Activated T-helper 2 cell treated with anti-CD3 and anti-CD28 coated beads, Interferon-gamma antibody, Interleukin-2, Interleukin-4, amounts not matched to agents 10 μg/mL and 5 μg/mL and 100 μg/mL, durations not matched to agents 14 hours and 24 hours and 36 hours (primary cell): ENCODE results near the gene KRTAP10-3. TPM values are rescaled to one million over a fixed set of nuclear protein-coding genes. Genes with fewer than 3 reads are reported as not detected.
"Not testable (repeated sequence)": the region's sequence is repeated elsewhere in the genome, so short reads cannot be mapped to it uniquely, and the experiment has no call there.

Experiments used
- DNase-seq: peaks from one replicate; pipeline ENCODE4 v3.0.0; 2021; ENCODE audit warnings: low spot score
- H3K27ac Mint-ChIP-seq: one replicate; pipeline ENCODE4 v1.8.0; 2021; ENCODE audit warnings: mixed read lengths
- H3K27me3 Mint-ChIP-seq: one replicate; pipeline ENCODE4 v1.8.0; 2021; ENCODE audit warnings: low read depth, mixed read lengths
- H3K36me3 Mint-ChIP-seq: one replicate; pipeline ENCODE4 v1.8.0; 2021; ENCODE audit warnings: low read depth, mixed read lengths
- H3K4me1 Mint-ChIP-seq: one replicate; pipeline ENCODE4 v1.8.0; 2021; ENCODE audit warnings: low read depth, mixed read lengths
- H3K4me3 Mint-ChIP-seq: one replicate; pipeline ENCODE4 v1.8.0; 2021; ENCODE audit warnings: low read depth, mild to moderate bottlenecking, moderate library complexity, mixed read lengths
- H3K9me3 Mint-ChIP-seq: one replicate; pipeline ENCODE4 v1.8.0; 2021; ENCODE audit warnings: mixed read lengths
- intact Hi-C: fragments of 100-400 bp; cut with micrococcal nuclease; formaldehyde crosslinking; loops from one replicate; pipeline ENCODE4 v1.15.1; 2023
- total RNA-seq: library from RNA; stranded (reverse); gene quantifications from 2 replicates; pipeline ENCODE4 v1.2.3, GENCODE V29; 2022

Gene KRTAP10-3
- total RNA-seq, 1 donor from 2014 or later: not detected

DNA sequence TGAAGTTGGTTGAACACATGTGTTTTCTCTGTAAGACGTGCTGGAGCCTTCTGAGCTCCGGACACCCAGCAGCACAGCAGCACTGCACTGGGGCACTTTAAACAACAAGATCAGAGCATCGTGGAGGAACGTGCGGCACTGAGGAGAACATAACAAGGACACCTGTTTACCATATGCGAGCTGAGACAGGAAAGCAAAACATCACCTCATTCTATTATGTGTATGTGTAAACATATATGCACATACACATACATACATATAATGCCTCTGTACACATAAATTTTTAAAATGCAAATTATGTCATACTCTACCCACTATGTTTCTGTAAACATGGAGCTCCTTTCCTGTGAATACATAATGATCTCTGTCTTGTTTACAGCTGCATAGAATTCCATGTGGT lies 36.9 kb upstream of the KRTAP10-3 start:
- peaks cover 2% of the 10 kb centered on the region for H3K27me3 Mint-ChIP-seq
- H3K36me3 Mint-ChIP-seq: no peaks in the 10 kb centered on the region
- no peak overlapping the region for H3K27ac Mint-ChIP-seq
- no peaks in the 10 kb centered on the region for H3K4me1 Mint-ChIP-seq
- DNase-seq: no peak
- no peak overlapping the region for H3K4me3 Mint-ChIP-seq
- no peaks in the 10 kb centered on the region for H3K9me3 Mint-ChIP-seq
- intact Hi-C loops: no loop called here

DNA sequence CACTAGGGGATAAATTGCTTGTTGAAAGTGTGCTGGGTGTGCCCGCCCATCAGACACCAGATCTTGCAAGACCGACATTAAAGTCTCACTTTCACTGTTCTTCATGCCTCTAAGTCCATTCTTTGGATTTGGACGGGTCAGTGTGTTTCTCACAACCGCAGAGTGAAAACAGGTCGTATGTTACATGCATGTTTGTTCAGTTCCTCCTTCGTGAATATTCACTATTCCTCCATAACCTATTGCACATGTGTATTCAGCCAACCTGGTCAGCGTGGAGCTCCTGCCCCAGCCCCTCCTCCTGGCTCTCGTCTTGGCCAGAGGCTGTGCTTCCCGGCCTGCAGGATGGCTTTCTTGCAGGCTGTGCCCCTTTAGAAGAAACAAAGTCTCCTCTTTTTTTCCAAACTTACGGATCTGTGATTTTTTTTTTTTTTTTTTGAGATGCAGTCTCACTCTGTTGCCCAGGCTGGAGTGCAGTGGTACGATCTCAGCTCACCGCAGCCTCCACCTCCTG lies 35.9 kb upstream of the KRTAP10-3 start:
- intact Hi-C loops: no loop called here
- peaks cover 2% of the 10 kb centered on the region for H3K27me3 Mint-ChIP-seq
- H3K4me3 Mint-ChIP-seq: no peak overlapping the region
- H3K9me3 Mint-ChIP-seq: no peaks in the 10 kb centered on the region
- no peaks in the 10 kb centered on the region for H3K36me3 Mint-ChIP-seq
- H3K4me1 Mint-ChIP-seq: no peaks in the 10 kb centered on the region
- no peak overlapping the region for H3K27ac Mint-ChIP-seq
- DNase-seq: no peak

- DNase-seq: no peak
- H3K27me3 Mint-ChIP-seq: peaks cover 2% of the 10 kb centered on the region
- no peaks in the 10 kb centered on the region for H3K36me3 Mint-ChIP-seq
- H3K9me3 Mint-ChIP-seq: no peaks in the 10 kb centered on the region
- H3K4me3 Mint-ChIP-seq: no peak overlapping the region
- H3K4me1 Mint-ChIP-seq: no peaks in the 10 kb centered on the region
- intact Hi-C loops: no loop called here
- no peak overlapping the region for H3K27ac Mint-ChIP-seq
Measured at GRCh38 chr21:44593598-44594405, 35.2 kb upstream of the KRTAP10-3 start.

GRCh38 chr21:44592446-44593311 lies 34.1 kb upstream of the KRTAP10-3 start, which contains the start of gene KRTAP10-6:
KRTAP10-6 (minus strand) TSS chr21:44592505; CDS start chr21:44592484, 21 bp downstream.
- DNase-seq: no peak
- H3K27ac Mint-ChIP-seq: no peak within 1 kb of the TSS
- no peaks in the 10 kb centered on the region for H3K36me3 Mint-ChIP-seq
- H3K4me3 Mint-ChIP-seq: no peak within 1 kb of the TSS
- intact Hi-C loops: no loop called here
- H3K4me1 Mint-ChIP-seq: no peaks in the 10 kb centered on the region
- H3K27me3 Mint-ChIP-seq: peaks cover 5% of the 10 kb centered on the region
- no peaks in the 10 kb centered on the region for H3K9me3 Mint-ChIP-seq

DNA sequence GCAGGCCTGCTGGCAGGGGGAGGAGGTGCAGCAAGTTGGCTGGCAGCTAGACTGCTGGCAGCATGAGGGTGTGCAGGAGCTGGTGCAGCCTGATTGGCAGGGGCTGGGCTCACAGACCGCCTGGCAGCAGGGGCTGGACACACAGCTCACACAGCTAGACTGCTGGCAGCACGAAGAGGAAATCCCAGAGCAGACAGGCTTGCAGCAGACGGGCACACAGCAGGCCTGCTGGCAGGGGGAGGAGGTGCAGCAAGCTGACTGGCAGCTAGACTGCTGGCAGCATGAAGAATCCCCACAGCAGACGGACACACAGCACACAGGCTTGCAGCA lies 33.2 kb upstream of the KRTAP10-3 start:
- H3K36me3 Mint-ChIP-seq, intact Hi-C loops: not testable (repeated sequence)

DNA sequence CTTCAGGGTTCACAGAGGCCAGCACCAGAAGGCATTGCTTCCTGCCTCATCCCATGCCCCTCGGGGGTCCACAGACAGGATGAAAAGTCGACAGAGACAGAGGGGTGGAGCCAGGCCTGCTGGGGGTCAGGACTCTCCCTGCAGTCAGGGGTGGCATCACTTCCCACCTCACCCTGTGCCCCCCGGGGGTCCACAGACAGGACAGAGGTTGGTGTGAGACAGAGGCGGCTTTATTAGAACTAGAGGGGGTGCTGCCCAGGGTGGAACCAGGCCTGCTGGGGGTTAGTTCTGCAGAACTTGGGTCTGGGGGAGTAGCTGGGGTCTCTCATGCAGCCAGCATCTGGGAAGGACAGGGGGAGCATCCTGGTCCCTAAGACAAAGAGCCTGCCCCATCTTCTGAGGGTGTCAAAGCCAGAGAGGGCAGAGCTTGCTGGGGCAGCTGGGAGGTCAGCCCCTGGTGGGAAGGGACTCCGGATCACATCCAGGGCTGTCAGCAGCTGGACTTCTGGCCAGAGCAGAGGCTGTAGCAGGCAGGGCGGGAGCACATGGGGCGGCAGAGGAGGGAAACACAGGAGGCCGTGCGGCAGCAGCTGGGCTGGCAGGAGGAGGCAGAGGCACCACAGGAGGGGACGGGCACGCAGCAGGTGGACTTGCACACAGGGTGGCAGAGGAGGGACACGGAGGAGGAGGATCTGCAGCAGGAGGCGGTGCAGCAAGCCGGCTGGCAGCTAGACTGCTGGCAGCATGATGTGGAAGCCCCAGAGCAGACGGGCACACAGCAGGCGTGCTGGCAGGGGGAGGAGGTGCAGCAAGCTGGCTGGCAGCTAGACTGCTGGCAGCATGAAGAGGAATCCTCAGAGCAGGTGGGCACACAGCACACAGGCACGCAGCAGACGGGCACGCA lies 32.6 kb upstream of the KRTAP10-3 start:
- H3K27ac Mint-ChIP-seq, H3K4me3 Mint-ChIP-seq, H3K9me3 Mint-ChIP-seq, H3K36me3 Mint-ChIP-seq, DNase-seq, intact Hi-C loops, H3K27me3 Mint-ChIP-seq, H3K4me1 Mint-ChIP-seq: not testable (repeated sequence)

More for the DNA sequence above, 33.2 kb upstream of the KRTAP10-3 start:
- DNase-seq, H3K9me3 Mint-ChIP-seq, H3K27ac Mint-ChIP-seq, H3K27me3 Mint-ChIP-seq, H3K4me1 Mint-ChIP-seq, H3K4me3 Mint-ChIP-seq: not testable (repeated sequence)

DNA sequence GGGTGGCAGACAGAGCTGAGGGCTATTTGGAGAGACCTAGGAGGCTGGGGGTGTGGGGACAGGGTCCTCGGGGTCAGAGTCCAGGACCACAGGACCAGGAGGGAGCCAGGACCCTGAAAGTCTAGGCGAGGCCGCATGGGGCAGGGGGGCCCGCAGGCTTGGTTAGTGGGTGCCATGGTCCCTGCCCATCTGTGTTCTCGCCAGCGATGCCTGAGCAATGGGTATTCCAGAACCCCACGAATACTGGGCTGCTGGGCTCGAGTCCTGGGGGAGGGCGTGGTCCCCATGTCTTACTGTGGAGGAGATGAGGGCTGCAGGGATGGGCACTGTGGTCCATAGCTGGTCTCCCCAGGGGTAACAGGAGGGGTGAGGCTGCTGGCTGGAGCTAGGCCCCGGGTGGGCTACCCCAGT lies 31.7 kb upstream of the KRTAP10-3 start:
- no peak overlapping the region for H3K27ac Mint-ChIP-seq
- no peaks in the 10 kb centered on the region for H3K36me3 Mint-ChIP-seq
- H3K27me3 Mint-ChIP-seq: peaks cover 14% of the 10 kb centered on the region
- no peak overlapping the region for H3K4me3 Mint-ChIP-seq
- intact Hi-C loops: no loop called here
- DNase-seq: no peak
- no peaks in the 10 kb centered on the region for H3K4me1 Mint-ChIP-seq
- no peaks in the 10 kb centered on the region for H3K9me3 Mint-ChIP-seq

DNA sequence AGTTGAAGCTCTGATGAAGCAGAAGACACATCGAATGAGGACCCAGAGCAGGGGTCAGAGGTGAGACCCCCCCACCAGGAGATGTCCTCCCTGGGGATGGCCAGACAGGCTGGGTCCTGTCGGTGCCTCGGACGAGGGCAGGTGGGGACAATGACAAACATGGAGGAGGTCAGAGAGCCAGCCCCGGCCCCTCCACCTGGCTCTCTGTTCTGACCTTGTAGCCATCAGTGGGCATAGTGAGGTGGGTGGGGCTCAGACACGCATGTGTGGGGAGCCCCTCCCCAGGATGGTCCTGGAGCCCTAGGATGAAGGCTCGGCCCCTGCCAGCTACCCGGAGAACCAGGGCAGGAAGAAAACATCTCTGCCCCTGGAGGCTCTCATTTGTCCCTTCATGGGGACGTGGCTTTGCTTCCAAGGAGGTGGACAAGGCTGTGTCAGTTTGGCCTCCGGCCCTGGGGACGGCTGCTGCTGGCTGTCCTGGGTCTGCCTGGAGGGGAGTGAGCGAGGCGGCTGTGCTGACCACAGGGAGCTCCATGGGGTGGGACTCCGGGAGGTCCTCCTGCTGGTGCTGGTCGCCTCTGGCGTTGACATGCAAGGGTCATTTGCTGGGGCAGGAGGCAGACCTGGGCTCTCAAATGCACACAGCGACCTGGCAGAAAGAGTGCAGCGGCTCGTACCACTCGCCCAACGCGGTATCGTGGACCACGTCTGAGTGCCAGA lies 31.2 kb upstream of the KRTAP10-3 start:
- intact Hi-C loops: no loop called here
- peaks cover 16% of the 10 kb centered on the region for H3K27me3 Mint-ChIP-seq
- H3K9me3 Mint-ChIP-seq: no peaks in the 10 kb centered on the region
- H3K4me1 Mint-ChIP-seq: no peaks in the 10 kb centered on the region
- H3K27ac Mint-ChIP-seq: no peak overlapping the region
- no peak for DNase-seq
- H3K4me3 Mint-ChIP-seq: no peak overlapping the region
- H3K36me3 Mint-ChIP-seq: no peaks in the 10 kb centered on the region

DNA sequence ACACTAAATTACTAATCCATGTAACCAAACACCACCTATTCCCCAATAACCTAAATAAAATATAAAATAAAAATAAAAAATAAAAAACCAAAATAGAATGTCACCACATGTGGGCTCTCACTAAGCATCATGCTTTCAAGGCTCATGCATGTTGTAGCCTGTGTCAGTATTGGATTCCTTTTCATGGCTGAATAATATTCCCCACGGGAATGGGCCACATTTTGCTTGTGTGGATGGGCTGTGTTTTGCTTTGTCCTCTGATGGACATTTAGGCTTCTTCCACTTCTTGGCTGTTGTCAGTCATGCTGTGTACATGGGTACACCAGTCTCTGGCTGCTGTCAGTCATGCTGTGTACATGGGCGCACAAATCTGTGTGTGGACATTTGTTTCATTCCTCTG lies 30.5 kb upstream of the KRTAP10-3 start:
- Mint-ChIP-seq H3K27ac (no peak overlapping the region), H3K36me3 (no peaks in the 10 kb centered on the region)
- intact Hi-C loops: no loop called here

GRCh38 chr21:44585892-44586291 lies 27.3 kb upstream of the KRTAP10-3 start:
- Mint-ChIP-seq H3K27me3 (peaks cover 17% of the 10 kb centered on the region), H3K27ac (no peak overlapping the region), H3K4me1 (peaks cover 6% of the 10 kb centered on the region), H3K9me3 (peaks cover 16% of the 10 kb centered on the region), H3K36me3 (no peaks in the 10 kb centered on the region), H3K4me3 (no peak overlapping the region)
- no peak for DNase-seq
- intact Hi-C loops: no loop called here

More for the DNA sequence above, 30.5 kb upstream of the KRTAP10-3 start:
- H3K4me3 Mint-ChIP-seq: no peak overlapping the region
- peaks cover 2% of the 10 kb centered on the region for H3K4me1 Mint-ChIP-seq
- H3K9me3 Mint-ChIP-seq: no peaks in the 10 kb centered on the region
- DNase-seq: no peak
- peaks cover 17% of the 10 kb centered on the region for H3K27me3 Mint-ChIP-seq

DNA sequence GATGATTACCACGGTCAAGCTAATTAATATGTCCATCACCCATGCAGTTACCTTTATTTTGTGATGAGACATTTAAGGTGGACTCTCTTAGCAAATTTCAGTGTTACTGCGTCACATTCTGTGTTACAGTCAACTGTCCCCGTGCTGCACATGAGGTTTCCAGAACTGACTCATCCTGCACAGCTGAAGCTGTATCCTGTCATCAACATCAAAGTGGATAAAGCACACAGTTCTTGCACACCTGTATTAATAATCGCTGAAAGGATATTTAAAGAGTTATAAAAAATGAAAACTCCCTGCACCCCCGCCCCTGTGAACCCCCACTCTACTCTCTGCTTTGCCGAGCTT lies 25.2 kb upstream of the KRTAP10-3 start:
- peaks cover 25% of the 10 kb centered on the region for H3K9me3 Mint-ChIP-seq
- DNase-seq: no peak
- H3K4me1 Mint-ChIP-seq: peaks cover 6% of the 10 kb centered on the region
- no peak overlapping the region for H3K4me3 Mint-ChIP-seq
- H3K36me3 Mint-ChIP-seq: no peaks in the 10 kb centered on the region
- peaks cover 17% of the 10 kb centered on the region for H3K27me3 Mint-ChIP-seq
- intact Hi-C loops: no loop called here
- H3K27ac Mint-ChIP-seq: no peak overlapping the region
